ENCODE results near the gene PEX5L. TPM values are rescaled to one million over a fixed set of nuclear protein-coding genes. Genes with fewer than 3 reads are reported as not detected.

Gene PEX5L
- total RNA-seq, 2 experiments from 2014 or later = not detected

DNA sequence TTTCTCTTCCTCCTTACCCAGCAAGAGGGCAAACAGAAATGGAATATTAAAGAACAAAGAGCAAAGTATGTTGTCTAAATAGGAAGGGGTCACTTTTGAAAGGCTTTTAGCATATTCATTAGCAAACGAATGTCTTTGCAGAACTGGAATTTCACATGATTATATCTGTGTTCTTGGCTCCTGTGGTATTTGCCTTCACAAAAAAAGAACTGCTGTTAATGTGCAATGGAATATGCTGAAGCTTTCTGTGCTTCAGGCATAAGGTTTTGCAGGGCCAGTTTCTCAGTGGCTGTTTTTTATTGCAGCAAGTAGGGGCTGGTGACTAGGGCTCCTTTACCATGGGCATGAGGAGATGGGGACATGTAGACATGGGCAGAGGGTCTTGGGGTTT, 210.5 kb downstream of the PEX5L start:
- Histone ChIP-seq H3K9me3 (ENCODE audit: control insufficient read depth in 1 of 2, insufficient read depth in 1 of 2, low read length in 2 of 2) (no peaks in the 10 kb centered on the region), H3K4me1 (ENCODE audit: insufficient read depth, low read length) (no peaks in the 10 kb centered on the region), H3K4me3 (ENCODE audit: low read length) (no peak overlapping the region), H3K27ac (ENCODE audit: low read depth in 1 of 2, low read length in 2 of 2) (no peak overlapping the region), H3K27me3 (ENCODE audit: control insufficient read depth in 1 of 2, insufficient read depth in 2 of 2, low read length in 2 of 2) (peaks cover 0 to 3% of the 10 kb centered on the region in 2 experiments), H3K36me3 (ENCODE audit: insufficient read depth, low read length) (no peaks in the 10 kb centered on the region)
- H3K27me3 Mint-ChIP-seq = no peaks in the 10 kb centered on the region
- H3K36me3 Mint-ChIP-seq (ENCODE audit: low read depth) = no peaks in the 10 kb centered on the region
- POLR2A ChIA-PET = no interaction called here
- no peak for ATAC-seq (ENCODE audit: poor library complexity)
- intact Hi-C loops (cut with DNase I, micrococcal nuclease) = no loop called here
- TF ChIP-seq, protein P1, sequence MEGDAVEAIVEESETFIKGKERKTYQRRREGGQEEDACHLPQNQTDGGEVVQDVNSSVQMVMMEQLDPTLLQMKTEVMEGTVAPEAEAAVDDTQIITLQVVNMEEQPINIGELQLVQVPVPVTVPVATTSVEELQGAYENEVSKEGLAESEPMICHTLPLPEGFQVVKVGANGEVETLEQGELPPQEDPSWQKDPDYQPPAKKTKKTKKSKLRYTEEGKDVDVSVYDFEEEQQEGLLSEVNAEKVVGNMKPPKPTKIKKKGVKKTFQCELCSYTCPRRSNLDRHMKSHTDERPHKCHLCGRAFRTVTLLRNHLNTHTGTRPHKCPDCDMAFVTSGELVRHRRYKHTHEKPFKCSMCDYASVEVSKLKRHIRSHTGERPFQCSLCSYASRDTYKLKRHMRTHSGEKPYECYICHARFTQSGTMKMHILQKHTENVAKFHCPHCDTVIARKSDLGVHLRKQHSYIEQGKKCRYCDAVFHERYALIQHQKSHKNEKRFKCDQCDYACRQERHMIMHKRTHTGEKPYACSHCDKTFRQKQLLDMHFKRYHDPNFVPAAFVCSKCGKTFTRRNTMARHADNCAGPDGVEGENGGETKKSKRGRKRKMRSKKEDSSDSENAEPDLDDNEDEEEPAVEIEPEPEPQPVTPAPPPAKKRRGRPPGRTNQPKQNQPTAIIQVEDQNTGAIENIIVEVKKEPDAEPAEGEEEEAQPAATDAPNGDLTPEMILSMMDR (IDR thresholded peaks at IDR 0.05) = no peak
- CTCF ChIA-PET = no interaction called here
- H3K4me1 Mint-ChIP-seq (ENCODE audit: low read depth) = no peaks in the 10 kb centered on the region
- H3K9me3 Mint-ChIP-seq = no peaks in the 10 kb centered on the region
- H3K4me3 Mint-ChIP-seq = no peak overlapping the region
- no peak overlapping the region for H3K27ac Mint-ChIP-seq
- no peak for DNase-seq

DNA sequence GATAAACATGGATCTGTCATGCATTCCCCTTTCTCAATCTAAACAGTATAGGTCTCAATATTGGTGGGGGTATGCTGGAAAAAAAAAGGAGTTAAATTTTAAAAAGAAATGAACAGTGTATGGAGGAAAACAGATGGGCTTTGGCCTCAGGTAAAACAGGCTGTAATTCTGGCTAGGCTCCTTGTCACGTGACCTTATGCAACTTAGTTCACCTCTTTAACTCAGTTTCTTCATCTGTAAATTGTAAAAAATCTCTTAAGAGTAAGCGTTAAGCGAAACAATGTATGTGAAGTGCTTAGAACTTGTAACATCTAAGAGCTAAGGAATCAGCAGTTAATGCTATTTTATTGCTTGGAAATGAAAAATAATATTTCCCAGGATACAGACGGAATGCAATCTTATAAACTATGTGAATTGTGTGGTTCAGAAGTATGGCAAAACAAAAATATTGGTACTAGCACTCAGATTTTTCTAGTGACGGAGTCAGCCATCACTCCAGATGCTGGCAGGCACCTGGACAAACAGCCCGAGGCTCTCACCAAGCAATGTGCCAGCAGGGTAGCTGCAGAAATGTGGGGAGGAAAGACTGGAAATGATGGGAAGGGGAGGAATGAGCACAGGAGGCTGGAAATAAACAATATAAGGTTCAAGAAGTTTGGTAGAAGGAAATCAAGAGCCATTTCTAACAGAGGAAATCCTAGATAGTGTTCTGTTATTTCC, 211.1 kb downstream of the PEX5L start:
- ChIA-PET POLR2A (no interaction called here), CTCF (no interaction called here)
- no peak overlapping the region for H3K27ac ChIP-seq (ENCODE audit: low read depth in 1 of 2, low read length in 2 of 2)
- H3K9me3 ChIP-seq (ENCODE audit: control insufficient read depth in 1 of 2, insufficient read depth in 1 of 2, low read length in 2 of 2) = no peaks in the 10 kb centered on the region
- H3K4me1 Mint-ChIP-seq (ENCODE audit: low read depth) = no peaks in the 10 kb centered on the region
- H3K36me3 ChIP-seq (ENCODE audit: insufficient read depth, low read length) = no peaks in the 10 kb centered on the region
- H3K9me3 Mint-ChIP-seq = no peaks in the 10 kb centered on the region
- H3K4me3 Mint-ChIP-seq = no peak overlapping the region
- H3K36me3 Mint-ChIP-seq (ENCODE audit: low read depth) = no peaks in the 10 kb centered on the region
- H3K27me3 ChIP-seq (ENCODE audit: control insufficient read depth in 1 of 2, insufficient read depth in 2 of 2, low read length in 2 of 2) = peaks cover 0 to 4% of the 10 kb centered on the region in 2 experiments
- TF ChIP-seq, protein P1 (IDR thresholded peaks at IDR 0.05) = no peak
- no peak overlapping the region for H3K27ac Mint-ChIP-seq
- DNase-seq = no peak
- H3K4me1 ChIP-seq (ENCODE audit: insufficient read depth, low read length) = no peaks in the 10 kb centered on the region
- no peaks in the 10 kb centered on the region for H3K27me3 Mint-ChIP-seq
- H3K4me3 ChIP-seq (ENCODE audit: low read length) = no peak overlapping the region
- no peak for ATAC-seq (ENCODE audit: poor library complexity)
- intact Hi-C loops (cut with DNase I, micrococcal nuclease) = no loop called here

DNA sequence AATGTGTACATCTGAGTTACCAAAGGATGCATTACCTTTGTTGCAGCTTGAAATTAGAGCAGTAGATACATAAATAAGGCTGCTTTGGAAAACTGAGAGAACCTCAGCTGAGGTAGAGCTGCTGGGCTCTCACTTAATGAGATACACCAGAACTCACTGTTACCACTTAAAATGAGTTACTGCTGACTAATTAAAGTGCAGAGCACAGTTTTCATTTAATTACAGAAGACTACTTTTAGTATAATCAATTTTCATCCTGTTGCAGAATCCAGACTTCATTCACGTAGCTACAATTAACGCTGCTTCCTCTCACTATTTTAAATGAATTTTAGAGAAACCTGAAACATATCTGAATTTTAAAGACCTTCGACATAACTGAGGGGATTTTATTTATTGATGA, 214.4 kb downstream of the PEX5L start:
- H3K9me3 Mint-ChIP-seq = no peaks in the 10 kb centered on the region
- TF ChIP-seq, protein P1 (IDR thresholded peaks at IDR 0.05) = no peak
- H3K4me1 Mint-ChIP-seq (ENCODE audit: low read depth) = no peaks in the 10 kb centered on the region
- no peak overlapping the region for H3K4me3 Mint-ChIP-seq
- DNase-seq (no peak), ATAC-seq (ENCODE audit: poor library complexity) (no peak)
- Histone ChIP-seq H3K27me3 (ENCODE audit: control insufficient read depth in 1 of 2, insufficient read depth in 2 of 2, low read length in 2 of 2) (peaks cover 0 to 4% of the 10 kb centered on the region in 2 experiments), H3K9me3 (ENCODE audit: control insufficient read depth in 1 of 2, insufficient read depth in 1 of 2, low read length in 2 of 2) (no peaks in the 10 kb centered on the region), H3K4me1 (ENCODE audit: insufficient read depth, low read length) (no peaks in the 10 kb centered on the region), H3K4me3 (ENCODE audit: low read length) (no peak overlapping the region), H3K27ac (ENCODE audit: low read depth in 1 of 2, low read length in 2 of 2) (no peak overlapping the region), H3K36me3 (ENCODE audit: insufficient read depth, low read length) (no peaks in the 10 kb centered on the region)
- no peaks in the 10 kb centered on the region for H3K27me3 Mint-ChIP-seq
- intact Hi-C loops (cut with DNase I, micrococcal nuclease) = no loop called here
- POLR2A ChIA-PET = no interaction called here
- H3K27ac Mint-ChIP-seq = no peak overlapping the region
- CTCF ChIA-PET = no interaction called here
- no peaks in the 10 kb centered on the region for H3K36me3 Mint-ChIP-seq (ENCODE audit: low read depth)

Measured in CD4-positive, alpha-beta T cell (primary cell).